Astrocyte (in vitro differentiated cells and primary cell): ENCODE results near the gene SH2D7. TPM values are rescaled to one million over a fixed set of nuclear protein-coding genes. Genes with fewer than 3 reads are reported as not detected.

Experiments
- DNase-seq: peaks from one replicate; pipeline ENCODE4 v3.0.0-alpha.2; 2010; ENCODE audit warnings: low read depth
- FAIRE-seq: peaks from 2 replicates; lab custom pipeline; 2011; peaks lifted over from hg19 to GRCh38; lab: Jason Lieb, UNC
- H2AFZ ChIP-seq: 2 replicates; pipeline ENCODE4 v1.6.0; 2012; ENCODE audit warnings: low read depth, low read length, inconsistent platforms
- H3K27ac ChIP-seq: 2 replicates; pipeline ENCODE4 v1.5.1; 2011; ENCODE audit warnings: low read depth, low read length, inconsistent platforms
- H3K27me3 ChIP-seq: 2 replicates; pipeline ENCODE4 v1.6.0; 2011; ENCODE audit warnings: low read length, inconsistent platforms; ENCODE audit not compliant: insufficient read depth
- H3K36me3 ChIP-seq: 2 replicates; pipeline ENCODE4 v1.5.1; 2011; ENCODE audit warnings: low read length, inconsistent platforms; ENCODE audit not compliant: insufficient read depth
- H3K4me1 ChIP-seq: 2 replicates; pipeline ENCODE4 v1.5.1; 2011; ENCODE audit warnings: low read length, inconsistent platforms; ENCODE audit not compliant: insufficient read depth
- H3K4me2 ChIP-seq: 2 replicates; pipeline ENCODE4 v1.6.0; 2012; ENCODE audit warnings: low read length, inconsistent platforms
- H3K4me3 ChIP-seq: 2 replicates; pipeline ENCODE4 v1.5.1; 2011; ENCODE audit warnings: low read depth, mild to moderate bottlenecking, low read length, inconsistent platforms; ENCODE audit not compliant: insufficient read depth
- H3K79me2 ChIP-seq: 2 replicates; pipeline ENCODE4 v1.6.0; 2012; ENCODE audit warnings: mild to moderate bottlenecking, low read length, inconsistent platforms; ENCODE audit not compliant: insufficient read depth
- H3K9ac ChIP-seq: 2 replicates; pipeline ENCODE4 v1.6.0; 2012; ENCODE audit warnings: mild to moderate bottlenecking, low read length, inconsistent platforms
- H3K9me3 ChIP-seq: 2 replicates; pipeline ENCODE4 v1.5.1; 2012; ENCODE audit warnings: low read depth, mild to moderate bottlenecking, low read length, inconsistent platforms; ENCODE audit not compliant: insufficient read depth
- H4K20me1 ChIP-seq: 2 replicates; pipeline ENCODE4 v1.6.0; 2012; ENCODE audit warnings: low read length, inconsistent platforms; ENCODE audit not compliant: insufficient read depth
- H3K27ac Mint-ChIP-seq: one replicate; pipeline ENCODE4 v1.8.0; 2021; ENCODE audit warnings: mild to moderate bottlenecking, mixed read lengths; ENCODE audit not compliant: unreplicated experiment
- H3K27me3 Mint-ChIP-seq: one replicate; pipeline ENCODE4 v1.8.0; 2021; ENCODE audit warnings: low read depth, mixed read lengths; ENCODE audit not compliant: unreplicated experiment
- H3K36me3 Mint-ChIP-seq: one replicate; pipeline ENCODE4 v1.8.0; 2021; ENCODE audit warnings: low read depth, mixed read lengths; ENCODE audit not compliant: unreplicated experiment
- H3K4me1 Mint-ChIP-seq: one replicate; pipeline ENCODE4 v1.8.0; 2021; ENCODE audit warnings: low read depth, mixed read lengths; ENCODE audit not compliant: unreplicated experiment
- H3K4me3 Mint-ChIP-seq: one replicate; pipeline ENCODE4 v1.8.0; 2021; ENCODE audit warnings: mild to moderate bottlenecking, moderate library complexity, mixed read lengths; ENCODE audit not compliant: unreplicated experiment
- H3K9me3 Mint-ChIP-seq: one replicate; pipeline ENCODE4 v1.8.0; 2021; ENCODE audit warnings: mild to moderate bottlenecking, mixed read lengths; ENCODE audit not compliant: unreplicated experiment
- EZH2 ChIP-seq: IDR thresholded peaks from 2 replicates; pipeline ENCODE4 v1.6.1; 2012; ENCODE audit warnings: mild to moderate bottlenecking, low read length, inconsistent platforms; ENCODE audit not compliant: insufficient read depth
- total RNA-seq: library from RNA; stranded (reverse); gene quantifications from 2 replicates; pipeline ENCODE4 v1.2.1, GENCODE V29; 2021
- TF ChIP-seq, protein P1 (sequence below): IDR thresholded peaks from 2 replicates; pipeline ENCODE4 v1.5.1; 2011; ENCODE audit warnings: low read depth, mild to moderate bottlenecking, inconsistent platforms, low read length, moderate library complexity; ENCODE audit not compliant: insufficient read depth

The SH2D7 gene
- total RNA-seq, 1 donor from 2014 or later = not detected

GRCh38 chr15:78093242-78094020 is 1.1 kb downstream of the SH2D7 start:
- Histone ChIP-seq H3K27me3 (no peaks in the 10 kb centered on the region), H4K20me1 (no peaks in the 10 kb centered on the region), H3K4me3 (no peak overlapping the region), H3K4me1 (peaks cover 11% of the 10 kb centered on the region), H3K79me2 (no peaks in the 10 kb centered on the region), H3K36me3 (no peaks in the 10 kb centered on the region), H3K27ac (no peak overlapping the region), H2AFZ (no peak overlapping the region), H3K9ac (no peak overlapping the region), H3K4me2 (peak overlapping the region; percentile 5), H3K9me3 (no peaks in the 10 kb centered on the region)
- Mint-ChIP-seq H3K36me3 (no peaks in the 10 kb centered on the region), H3K9me3 (no peaks in the 10 kb centered on the region), H3K4me1 (peaks cover 9% of the 10 kb centered on the region), H3K27ac (no peak overlapping the region), H3K4me3 (peak overlapping the region; percentile 23), H3K27me3 (peaks cover 34% of the 10 kb centered on the region)
- peak; percentile 96 for DNase-seq
- TF ChIP-seq EZH2 = no peak
- TF ChIP-seq, protein P1, sequence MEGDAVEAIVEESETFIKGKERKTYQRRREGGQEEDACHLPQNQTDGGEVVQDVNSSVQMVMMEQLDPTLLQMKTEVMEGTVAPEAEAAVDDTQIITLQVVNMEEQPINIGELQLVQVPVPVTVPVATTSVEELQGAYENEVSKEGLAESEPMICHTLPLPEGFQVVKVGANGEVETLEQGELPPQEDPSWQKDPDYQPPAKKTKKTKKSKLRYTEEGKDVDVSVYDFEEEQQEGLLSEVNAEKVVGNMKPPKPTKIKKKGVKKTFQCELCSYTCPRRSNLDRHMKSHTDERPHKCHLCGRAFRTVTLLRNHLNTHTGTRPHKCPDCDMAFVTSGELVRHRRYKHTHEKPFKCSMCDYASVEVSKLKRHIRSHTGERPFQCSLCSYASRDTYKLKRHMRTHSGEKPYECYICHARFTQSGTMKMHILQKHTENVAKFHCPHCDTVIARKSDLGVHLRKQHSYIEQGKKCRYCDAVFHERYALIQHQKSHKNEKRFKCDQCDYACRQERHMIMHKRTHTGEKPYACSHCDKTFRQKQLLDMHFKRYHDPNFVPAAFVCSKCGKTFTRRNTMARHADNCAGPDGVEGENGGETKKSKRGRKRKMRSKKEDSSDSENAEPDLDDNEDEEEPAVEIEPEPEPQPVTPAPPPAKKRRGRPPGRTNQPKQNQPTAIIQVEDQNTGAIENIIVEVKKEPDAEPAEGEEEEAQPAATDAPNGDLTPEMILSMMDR = no peak
- peak; percentile 64 for FAIRE-seq

- H3K4me3 Mint-ChIP-seq = no peak overlapping the region
- Histone ChIP-seq H3K27ac (no peak overlapping the region), H3K9ac (no peak overlapping the region), H3K9me3 (no peaks in the 10 kb centered on the region), H4K20me1 (no peaks in the 10 kb centered on the region), H3K4me3 (no peak overlapping the region), H3K4me2 (no peak overlapping the region), H3K79me2 (no peaks in the 10 kb centered on the region), H3K27me3 (no peaks in the 10 kb centered on the region), H2AFZ (no peak overlapping the region), H3K36me3 (no peaks in the 10 kb centered on the region), H3K4me1 (peaks cover 11% of the 10 kb centered on the region)
- no peak overlapping the region for H3K27ac Mint-ChIP-seq
- no peaks in the 10 kb centered on the region for H3K9me3 Mint-ChIP-seq
- no peak for FAIRE-seq
- no peaks in the 10 kb centered on the region for H3K36me3 Mint-ChIP-seq
- no peak for DNase-seq
- H3K4me1 Mint-ChIP-seq = peaks cover 7% of the 10 kb centered on the region
- TF ChIP-seq, protein P1 = no peak
- TF ChIP-seq EZH2 = no peak
- peaks cover 25% of the 10 kb centered on the region for H3K27me3 Mint-ChIP-seq
Observed at GRCh38 chr15:78097667-78098066, 5.3 kb downstream of the SH2D7 start.
